22Rv1 (cell line): ENCODE measurements around the gene SPG7.

ENCODE experiments used
- ZFX ChIP-seq: fragments of 450-650 bp; IDR thresholded peaks from 2 replicates; pipeline ENCODE4 v1.6.1; 2017; ENCODE audit warnings: antibody characterized with exemption, borderline replicate concordance
- TF ChIP-seq, protein P1 (sequence below): fragments of 450-650 bp; IDR thresholded peaks from 2 replicates; pipeline ENCODE4 v1.5.1; 2017; ENCODE audit warnings: mild to moderate bottlenecking

DNA sequence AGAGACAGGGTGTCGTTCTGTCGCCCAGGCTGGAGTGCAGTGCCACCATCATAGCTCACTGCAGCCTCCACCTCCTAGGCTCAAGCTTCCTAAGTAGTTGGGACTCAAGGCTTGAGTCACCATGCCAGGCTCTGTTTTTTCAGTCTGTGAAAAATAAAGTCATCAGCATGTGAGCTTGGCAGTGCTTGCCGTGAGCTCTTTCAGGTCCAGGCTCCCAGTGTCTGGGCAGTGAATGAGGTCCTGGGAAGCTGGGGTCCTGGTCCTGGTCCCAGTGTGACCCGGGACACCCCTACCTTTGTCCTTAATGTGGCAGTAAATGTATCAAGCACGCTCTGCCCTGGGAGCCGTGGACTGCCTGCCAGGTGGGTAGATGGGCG, 29.3 kb downstream of the SPG7 start:
- TF ChIP-seq, protein P1, sequence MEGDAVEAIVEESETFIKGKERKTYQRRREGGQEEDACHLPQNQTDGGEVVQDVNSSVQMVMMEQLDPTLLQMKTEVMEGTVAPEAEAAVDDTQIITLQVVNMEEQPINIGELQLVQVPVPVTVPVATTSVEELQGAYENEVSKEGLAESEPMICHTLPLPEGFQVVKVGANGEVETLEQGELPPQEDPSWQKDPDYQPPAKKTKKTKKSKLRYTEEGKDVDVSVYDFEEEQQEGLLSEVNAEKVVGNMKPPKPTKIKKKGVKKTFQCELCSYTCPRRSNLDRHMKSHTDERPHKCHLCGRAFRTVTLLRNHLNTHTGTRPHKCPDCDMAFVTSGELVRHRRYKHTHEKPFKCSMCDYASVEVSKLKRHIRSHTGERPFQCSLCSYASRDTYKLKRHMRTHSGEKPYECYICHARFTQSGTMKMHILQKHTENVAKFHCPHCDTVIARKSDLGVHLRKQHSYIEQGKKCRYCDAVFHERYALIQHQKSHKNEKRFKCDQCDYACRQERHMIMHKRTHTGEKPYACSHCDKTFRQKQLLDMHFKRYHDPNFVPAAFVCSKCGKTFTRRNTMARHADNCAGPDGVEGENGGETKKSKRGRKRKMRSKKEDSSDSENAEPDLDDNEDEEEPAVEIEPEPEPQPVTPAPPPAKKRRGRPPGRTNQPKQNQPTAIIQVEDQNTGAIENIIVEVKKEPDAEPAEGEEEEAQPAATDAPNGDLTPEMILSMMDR, result no peak
- TF ChIP-seq ZFX, result no peak
